ENCODE data around the gene HSPA1B.

DNA sequence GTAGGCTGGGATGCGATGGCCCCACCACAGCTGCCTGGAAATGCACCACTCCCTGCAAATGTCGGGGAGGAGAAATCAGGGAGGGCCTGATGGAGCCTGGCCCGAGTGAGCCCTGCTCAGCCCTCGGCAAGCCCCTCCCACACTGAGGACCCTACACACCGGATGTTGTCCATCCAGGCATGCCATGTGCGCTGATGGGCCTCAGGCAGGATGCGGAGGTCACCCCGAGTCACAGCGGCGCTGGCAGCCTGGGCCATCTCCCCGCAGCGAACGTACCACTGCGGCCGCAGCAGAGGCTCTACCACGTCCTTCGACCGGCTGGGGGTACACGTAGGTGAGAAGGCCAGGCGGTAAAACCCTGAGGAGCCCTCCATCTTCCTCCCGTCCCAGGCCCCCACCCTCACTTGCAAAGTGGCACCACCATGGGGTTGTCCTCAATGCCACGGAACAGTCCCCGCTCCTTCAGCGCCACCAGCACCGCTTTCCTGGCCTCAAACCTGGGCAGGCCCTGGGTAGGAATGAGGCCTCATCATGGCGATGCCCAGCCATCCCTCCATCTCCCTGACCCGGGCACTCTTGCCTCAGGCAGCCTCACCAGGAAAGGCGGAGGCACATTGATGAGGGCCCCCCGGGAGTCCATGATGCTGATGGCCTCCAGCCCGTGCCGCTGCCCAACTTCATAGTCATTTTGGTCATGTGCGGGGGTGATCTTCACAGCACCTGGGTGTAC lies 45.2 kb upstream of the HSPA1B start:
- TF ChIP-seq RAD21 (IDR thresholded peaks at IDR 0.05; ENCODE audit: low read depth), result no peak
- TF ChIP-seq TAF1 (IDR thresholded peaks at IDR 0.05; ENCODE audit: low read depth), result no peak
- TF ChIP-seq, protein P1, sequence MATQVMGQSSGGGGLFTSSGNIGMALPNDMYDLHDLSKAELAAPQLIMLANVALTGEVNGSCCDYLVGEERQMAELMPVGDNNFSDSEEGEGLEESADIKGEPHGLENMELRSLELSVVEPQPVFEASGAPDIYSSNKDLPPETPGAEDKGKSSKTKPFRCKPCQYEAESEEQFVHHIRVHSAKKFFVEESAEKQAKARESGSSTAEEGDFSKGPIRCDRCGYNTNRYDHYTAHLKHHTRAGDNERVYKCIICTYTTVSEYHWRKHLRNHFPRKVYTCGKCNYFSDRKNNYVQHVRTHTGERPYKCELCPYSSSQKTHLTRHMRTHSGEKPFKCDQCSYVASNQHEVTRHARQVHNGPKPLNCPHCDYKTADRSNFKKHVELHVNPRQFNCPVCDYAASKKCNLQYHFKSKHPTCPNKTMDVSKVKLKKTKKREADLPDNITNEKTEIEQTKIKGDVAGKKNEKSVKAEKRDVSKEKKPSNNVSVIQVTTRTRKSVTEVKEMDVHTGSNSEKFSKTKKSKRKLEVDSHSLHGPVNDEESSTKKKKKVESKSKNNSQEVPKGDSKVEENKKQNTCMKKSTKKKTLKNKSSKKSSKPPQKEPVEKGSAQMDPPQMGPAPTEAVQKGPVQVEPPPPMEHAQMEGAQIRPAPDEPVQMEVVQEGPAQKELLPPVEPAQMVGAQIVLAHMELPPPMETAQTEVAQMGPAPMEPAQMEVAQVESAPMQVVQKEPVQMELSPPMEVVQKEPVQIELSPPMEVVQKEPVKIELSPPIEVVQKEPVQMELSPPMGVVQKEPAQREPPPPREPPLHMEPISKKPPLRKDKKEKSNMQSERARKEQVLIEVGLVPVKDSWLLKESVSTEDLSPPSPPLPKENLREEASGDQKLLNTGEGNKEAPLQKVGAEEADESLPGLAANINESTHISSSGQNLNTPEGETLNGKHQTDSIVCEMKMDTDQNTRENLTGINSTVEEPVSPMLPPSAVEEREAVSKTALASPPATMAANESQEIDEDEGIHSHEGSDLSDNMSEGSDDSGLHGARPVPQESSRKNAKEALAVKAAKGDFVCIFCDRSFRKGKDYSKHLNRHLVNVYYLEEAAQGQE (IDR thresholded peaks at IDR 0.05; ENCODE audit: low read depth), result no peak
- no peak for TF ChIP-seq CEBPB (IDR thresholded peaks at IDR 0.05)
- TF ChIP-seq EGR1 (IDR thresholded peaks at IDR 0.05), result no peak
- TF ChIP-seq, protein P2, sequence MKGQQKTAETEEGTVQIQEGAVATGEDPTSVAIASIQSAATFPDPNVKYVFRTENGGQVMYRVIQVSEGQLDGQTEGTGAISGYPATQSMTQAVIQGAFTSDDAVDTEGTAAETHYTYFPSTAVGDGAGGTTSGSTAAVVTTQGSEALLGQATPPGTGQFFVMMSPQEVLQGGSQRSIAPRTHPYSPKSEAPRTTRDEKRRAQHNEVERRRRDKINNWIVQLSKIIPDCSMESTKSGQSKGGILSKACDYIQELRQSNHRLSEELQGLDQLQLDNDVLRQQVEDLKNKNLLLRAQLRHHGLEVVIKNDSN (IDR thresholded peaks at IDR 0.05), result no peak
- TF ChIP-seq CREB1 (IDR thresholded peaks at IDR 0.05; ENCODE audit: low read depth), result no peak
- TF ChIP-seq EP300 (IDR thresholded peaks at IDR 0.05; ENCODE audit: borderline replicate concordance), result no peak
- TF ChIP-seq FOXM1 (IDR thresholded peaks at IDR 0.05; ENCODE audit: borderline replicate concordance, low read depth), result no peak

Data from Ishikawa (cell line).